ENCODE data around the gene MEIS1. TPM values are rescaled to one million over a fixed set of nuclear protein-coding genes. Genes with fewer than 3 reads are reported as not detected.

Gene MEIS1
- total RNA-seq, 2 donors from 2014 or later, result 82.1 to 84.6 TPM

- Histone ChIP-seq H3K36me3 (replicated peaks in 1 of 2; ENCODE audit: insufficient read depth in 1 of 2, low read depth in 2 of 2) (no peaks in the 10 kb centered on the region), H3K27me3 (no peaks in the 10 kb centered on the region), H3K9me3 (no peaks in the 10 kb centered on the region), H3K4me1 (peaks cover 5% of the 10 kb centered on the region), H3K27ac (peak overlapping the region in 1 of 4 donors; percentile 29), H3K4me3 (no peak overlapping the region)
- DNase-seq (no peak), ATAC-seq (no peak)
- WGBS, 2 donors, result 90 to 93% methylated on average over 2 of the region's 2 CpGs
- TF ChIP-seq POLR2A (IDR thresholded peaks at IDR 0.05) (no peak), CTCF (IDR thresholded peaks at IDR 0.05) (no peak)
- intact Hi-C loops (cut with DNase I), result no loop called here
Observed at GRCh38 chr2:66596256-66596655, 161.3 kb downstream of the MEIS1 start.

GRCh38 chr2:66601624-66602023, 166.7 kb downstream of the MEIS1 start:
- Histone ChIP-seq H3K27ac (no peak overlapping the region), H3K4me3 (no peak overlapping the region), H3K27me3 (no peaks in the 10 kb centered on the region), H3K4me1 (no peaks in the 10 kb centered on the region), H3K9me3 (no peaks in the 10 kb centered on the region), H3K36me3 (replicated peaks in 1 of 2; ENCODE audit: insufficient read depth in 1 of 2, low read depth in 2 of 2) (no peaks in the 10 kb centered on the region)
- intact Hi-C loops (cut with DNase I), result loop anchor here (10.0 kb wide), 1 partner anchor 73 kb away; no protein-coding TSS in a partner anchor
- no peak for ATAC-seq
- WGBS, 2 donors, result 38 to 58% methylated on average over 4 of the region's 4 CpGs
- no peak for TF ChIP-seq POLR2A (IDR thresholded peaks at IDR 0.05)
- TF ChIP-seq CTCF (IDR thresholded peaks at IDR 0.05), result no peak
- no peak for DNase-seq

- ATAC-seq, result no peak
- TF ChIP-seq CTCF (IDR thresholded peaks at IDR 0.05) (no peak), POLR2A (IDR thresholded peaks at IDR 0.05) (no peak)
Observed at GRCh38 chr2:66602341-66602740, 167.4 kb downstream of the MEIS1 start.

GRCh38 chr2:66604326-66604725, 169.4 kb downstream of the MEIS1 start:
- WGBS, 2 donors, result 71 to 83% methylated on average over 2 of the region's 2 CpGs
- no peaks in the 10 kb centered on the region for H3K9me3 ChIP-seq
- DNase-seq (no peak), ATAC-seq (no peak)
- no peak overlapping the region for H3K27ac ChIP-seq
- TF ChIP-seq CTCF (IDR thresholded peaks at IDR 0.05), result no peak
- TF ChIP-seq POLR2A (IDR thresholded peaks at IDR 0.05), result no peak
- no peaks in the 10 kb centered on the region for H3K36me3 ChIP-seq (replicated peaks in 1 of 2; ENCODE audit: insufficient read depth in 1 of 2, low read depth in 2 of 2)
- intact Hi-C loops (cut with DNase I), result loop anchor here (10.0 kb wide), 1 partner anchor 70 kb away; no protein-coding TSS in a partner anchor
- H3K4me3 ChIP-seq, result no peak overlapping the region
- H3K27me3 ChIP-seq, result no peaks in the 10 kb centered on the region
- H3K4me1 ChIP-seq, result no peaks in the 10 kb centered on the region

More at GRCh38 chr2:66602341-66602740, 167.4 kb downstream of the MEIS1 start:
- Histone ChIP-seq H3K36me3 (replicated peaks in 1 of 2; ENCODE audit: insufficient read depth in 1 of 2, low read depth in 2 of 2) (no peaks in the 10 kb centered on the region), H3K27ac (no peak overlapping the region), H3K4me3 (no peak overlapping the region), H3K4me1 (no peaks in the 10 kb centered on the region), H3K9me3 (no peaks in the 10 kb centered on the region), H3K27me3 (no peaks in the 10 kb centered on the region)
- intact Hi-C loops (cut with DNase I), result loop anchor here (10.0 kb wide), 1 partner anchor 72 kb away; no protein-coding TSS in a partner anchor
- DNase-seq, result no peak

- intact Hi-C loops (cut with DNase I), result loop anchor here (10.0 kb wide), 1 partner anchor 70 kb away; no protein-coding TSS in a partner anchor
- no peaks in the 10 kb centered on the region for H3K36me3 ChIP-seq (replicated peaks in 1 of 2; ENCODE audit: insufficient read depth in 1 of 2, low read depth in 2 of 2)
- ATAC-seq, result no peak
Observed at GRCh38 chr2:66604976-66605375, 170.1 kb downstream of the MEIS1 start.

More at GRCh38 chr2:66604976-66605375, 170.1 kb downstream of the MEIS1 start:
- H3K27ac ChIP-seq, result no peak overlapping the region
- no peaks in the 10 kb centered on the region for H3K4me1 ChIP-seq
- H3K4me3 ChIP-seq, result no peak overlapping the region
- TF ChIP-seq POLR2A (IDR thresholded peaks at IDR 0.05) (no peak), CTCF (IDR thresholded peaks at IDR 0.05) (no peak)
- no peak for DNase-seq
- WGBS, 2 donors, result 93 to 94% methylated on average over 7 of the region's 7 CpGs
- no peaks in the 10 kb centered on the region for H3K9me3 ChIP-seq
- no peaks in the 10 kb centered on the region for H3K27me3 ChIP-seq
